Measurements from ENCODE around the gene TOMM6. TPM values are rescaled to one million over a fixed set of nuclear protein-coding genes. Genes with fewer than 3 reads are reported as not detected.

Gene TOMM6
- polyA plus RNA-seq (ENCODE audit: insufficient read length in 4 of 4) = 100 to 1,000 TPM; 211 to 256 (median 229) TPM

- peak; percentile 88 to 93 (median 90) for DNase-seq (ENCODE audit: low read depth in 4 of 4, low spot score in 2 of 4)
These were observed at the start of gene TOMM6 for GRCh38 chr6:41787219-41787917. Gene TOMM6, plus strand, starts transcription at chr6:41787694. Its CDS starts 4 bp downstream, at chr6:41787698.

GRCh38 chr6:41739041-41739440 is 48.5 kb upstream of the TOMM6 start:
- no peak for DNase-seq (ENCODE audit: low read depth in 4 of 4, low spot score in 2 of 4)

GRCh38 chr6:41740366-41741162 is 46.9 kb upstream of the TOMM6 start:
- DNase-seq (ENCODE audit: low read depth in 4 of 4, low spot score in 2 of 4) = no peak

DNA sequence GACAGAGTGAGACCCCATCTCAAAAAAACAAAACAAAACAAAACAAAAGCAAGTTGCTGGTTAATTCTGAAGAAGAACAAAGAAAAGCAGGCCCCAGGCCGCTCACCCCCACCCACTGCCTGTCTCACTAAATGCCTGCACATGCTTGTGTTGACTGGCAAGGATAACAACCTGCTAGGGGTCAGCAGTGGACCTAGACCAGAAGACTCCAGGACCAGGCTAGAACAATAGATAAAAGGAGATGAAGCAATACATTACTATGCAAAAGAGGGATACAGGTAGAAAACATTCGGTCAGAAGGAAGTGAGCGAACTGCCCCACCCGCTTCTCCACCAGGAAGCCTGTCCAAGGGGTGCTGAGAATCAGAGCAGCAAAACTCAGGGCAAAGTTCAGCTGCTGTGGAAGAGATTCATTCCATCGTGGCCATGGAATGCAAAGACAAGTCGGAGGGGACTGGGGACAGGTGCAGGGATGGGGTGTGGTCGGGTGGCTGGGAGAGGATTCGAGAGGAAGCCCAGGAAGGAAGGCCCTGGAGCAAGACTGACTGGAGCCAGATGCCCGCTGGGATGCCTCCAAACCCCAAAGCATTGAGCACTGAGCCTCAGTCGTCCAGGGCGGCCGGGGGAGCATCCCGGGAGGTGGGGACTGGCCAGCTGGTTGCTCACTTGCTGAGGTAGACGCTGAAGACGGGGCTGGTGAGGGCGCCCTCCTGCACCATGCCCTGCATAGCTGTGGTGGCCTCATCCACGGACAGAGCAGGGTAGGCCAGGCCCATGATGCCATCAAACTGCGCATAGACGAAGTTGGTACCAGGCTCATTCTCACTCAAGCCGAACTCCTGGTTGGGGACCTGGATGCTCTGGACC is 45.6 kb upstream of the TOMM6 start:
- DNase-seq (ENCODE audit: low read depth in 4 of 4, low spot score in 2 of 4) = no peak

GRCh38 chr6:41743406-41744235 is 43.9 kb upstream of the TOMM6 start:
- DNase-seq (ENCODE audit: low read depth in 4 of 4, low spot score in 2 of 4) = no peak

DNA sequence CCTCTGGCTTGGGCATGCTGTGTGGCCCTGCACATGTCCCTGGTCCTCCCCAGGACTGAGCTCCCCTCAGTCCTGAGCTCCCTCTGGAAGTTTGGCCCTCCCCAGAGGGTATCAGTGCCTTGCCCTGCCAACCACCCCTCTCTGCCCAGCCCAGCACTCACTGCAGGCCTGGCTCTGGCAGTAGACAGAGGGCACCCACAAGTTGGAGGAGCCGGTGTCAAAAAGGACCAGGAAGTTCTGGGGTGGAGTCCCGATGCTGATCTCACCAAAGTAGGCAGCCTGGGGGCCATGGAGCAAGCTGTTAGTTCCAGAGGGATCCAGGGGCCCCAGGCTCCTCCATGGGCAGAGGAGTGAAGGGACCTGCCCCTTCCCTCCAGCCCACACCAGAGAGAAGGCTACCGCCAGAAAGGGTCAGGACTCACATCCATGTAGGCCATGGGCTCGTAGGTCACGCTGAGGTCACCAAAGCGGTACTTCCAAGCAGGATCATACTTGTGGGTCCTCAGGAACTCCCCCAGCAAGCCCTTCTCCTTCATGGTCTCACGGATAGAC is 43.2 kb upstream of the TOMM6 start:
- no peak for DNase-seq (ENCODE audit: low read depth in 4 of 4, low spot score in 2 of 4)

GRCh38 chr6:41746107-41746506 is 41.4 kb upstream of the TOMM6 start:
- no peak for DNase-seq (ENCODE audit: low read depth in 4 of 4, low spot score in 2 of 4)

- no peak for DNase-seq (ENCODE audit: low read depth in 4 of 4, low spot score in 2 of 4)
These were observed 40.0 kb upstream of the TOMM6 start, which contains the start of gene PGC for GRCh38 chr6:41747256-41748101. Gene PGC, minus strand, starts transcription at chr6:41747397. Its CDS starts 63 bp downstream, at chr6:41747334.

GRCh38 chr6:41748102-41748477 is 39.4 kb upstream of the TOMM6 start:
- no peak for DNase-seq (ENCODE audit: low read depth in 4 of 4, low spot score in 2 of 4)

- no peak for DNase-seq (ENCODE audit: low read depth in 4 of 4, low spot score in 2 of 4)
These were observed 39.0 kb upstream of the TOMM6 start for GRCh38 chr6:41748542-41748941.

GRCh38 chr6:41750374-41750773 is 37.1 kb upstream of the TOMM6 start:
- DNase-seq (ENCODE audit: low read depth in 4 of 4, low spot score in 2 of 4) = no peak

GRCh38 chr6:41755895-41756294 is 31.6 kb upstream of the TOMM6 start:
- DNase-seq (ENCODE audit: low read depth in 4 of 4, low spot score in 2 of 4) = no peak

GRCh38 chr6:41756354-41756753 is 31.1 kb upstream of the TOMM6 start:
- DNase-seq (ENCODE audit: low read depth in 4 of 4, low spot score in 2 of 4) = no peak

GRCh38 chr6:41757271-41757670 is 30.2 kb upstream of the TOMM6 start:
- no peak for DNase-seq (ENCODE audit: low read depth in 4 of 4, low spot score in 2 of 4)

- no peak for DNase-seq (ENCODE audit: low read depth in 4 of 4, low spot score in 2 of 4)
These were observed 29.4 kb upstream of the TOMM6 start for GRCh38 chr6:41757931-41758640.

GRCh38 chr6:41758641-41759035 is 28.9 kb upstream of the TOMM6 start:
- DNase-seq (ENCODE audit: low read depth in 4 of 4, low spot score in 2 of 4) = no peak

GRCh38 chr6:41759106-41759904 is 28.2 kb upstream of the TOMM6 start:
- DNase-seq (ENCODE audit: low read depth in 4 of 4, low spot score in 2 of 4) = no peak

All from left renal cortex interstitium (tissue), 4 donors.